ENCODE results near the gene CHST8.

Gene CHST8

DNA sequence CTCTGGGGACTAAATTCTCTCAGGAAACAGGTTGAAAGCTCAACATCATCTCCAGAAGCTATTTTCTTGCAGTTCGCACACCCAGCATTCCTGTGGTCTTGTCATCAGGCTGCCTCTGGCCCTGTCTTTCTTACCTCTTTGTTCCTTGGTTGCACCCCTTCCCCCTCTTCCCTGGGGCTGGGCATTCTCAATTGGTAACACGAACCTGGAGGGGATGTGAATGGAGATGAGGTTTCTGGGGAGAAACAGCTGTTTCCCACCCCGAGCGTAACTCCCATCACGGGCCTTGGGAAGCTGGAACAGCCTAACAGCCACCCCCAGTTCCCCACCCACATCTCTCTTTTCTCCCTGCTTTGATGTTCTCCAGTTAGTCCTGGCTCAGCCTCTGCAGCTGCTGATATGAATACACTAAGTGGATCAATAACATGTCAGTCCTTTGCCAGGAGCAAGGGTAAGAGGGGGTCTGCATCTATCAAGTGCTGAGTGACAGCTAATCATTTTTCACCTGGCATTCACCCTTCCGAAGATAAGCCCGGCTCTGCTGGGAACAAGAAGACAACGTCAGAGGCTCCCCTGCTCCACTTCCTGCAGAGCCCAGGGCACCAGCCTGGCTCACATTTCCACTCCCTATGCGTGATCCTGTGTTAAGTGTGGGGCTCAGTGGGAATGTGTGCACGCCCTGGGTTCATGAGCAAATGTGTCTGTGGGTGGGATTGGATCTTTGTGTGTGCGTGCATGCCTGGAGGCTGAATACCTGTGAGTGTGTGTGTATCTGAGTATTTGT is 100.9 kb downstream of the CHST8 start:
- TF ChIP-seq FOXM1 (IDR thresholded peaks at IDR 0.05; ENCODE audit: borderline replicate concordance, low read depth) (no peak), CREB1 (IDR thresholded peaks at IDR 0.05; ENCODE audit: low read depth) (no peak), ZBTB7A (IDR thresholded peaks at IDR 0.05; ENCODE audit: low read depth) (no peak), YY1 (IDR thresholded peaks at IDR 0.05; ENCODE audit: low read depth) (no peak), EGR1 (IDR thresholded peaks at IDR 0.05) (no peak), TAF1 (IDR thresholded peaks at IDR 0.05; ENCODE audit: low read depth) (no peak), TCF12 (IDR thresholded peaks at IDR 0.05; ENCODE audit: low read depth) (no peak), NFIC (IDR thresholded peaks at IDR 0.05) (no peak), TEAD4 (IDR thresholded peaks at IDR 0.05) (no peak)
- TF ChIP-seq, protein P1, sequence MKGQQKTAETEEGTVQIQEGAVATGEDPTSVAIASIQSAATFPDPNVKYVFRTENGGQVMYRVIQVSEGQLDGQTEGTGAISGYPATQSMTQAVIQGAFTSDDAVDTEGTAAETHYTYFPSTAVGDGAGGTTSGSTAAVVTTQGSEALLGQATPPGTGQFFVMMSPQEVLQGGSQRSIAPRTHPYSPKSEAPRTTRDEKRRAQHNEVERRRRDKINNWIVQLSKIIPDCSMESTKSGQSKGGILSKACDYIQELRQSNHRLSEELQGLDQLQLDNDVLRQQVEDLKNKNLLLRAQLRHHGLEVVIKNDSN (IDR thresholded peaks at IDR 0.05) = no peak

DNA sequence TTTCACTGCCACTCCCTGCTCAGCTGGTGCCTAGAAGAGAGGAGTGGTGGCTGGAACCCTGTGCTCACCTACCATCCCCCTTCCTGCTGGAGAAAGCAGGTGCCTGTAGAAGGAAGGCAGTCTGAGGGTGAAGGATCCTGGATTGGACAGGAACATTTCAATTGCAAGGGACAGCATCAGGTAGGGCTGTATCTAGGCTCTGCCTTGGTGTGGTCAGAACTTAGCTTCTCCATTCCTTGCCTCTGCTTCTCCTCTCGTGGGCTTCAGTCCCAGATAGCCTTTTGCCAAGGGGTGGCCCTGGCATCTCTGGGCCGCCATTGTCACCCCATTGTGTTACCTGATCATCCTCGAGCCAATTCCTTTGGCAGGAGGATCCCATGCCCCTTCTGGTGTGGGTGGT is 101.8 kb downstream of the CHST8 start:
- TF ChIP-seq CREB1 (IDR thresholded peaks at IDR 0.05; ENCODE audit: low read depth) (no peak), EP300 (IDR thresholded peaks at IDR 0.05; ENCODE audit: borderline replicate concordance) (no peak), ZBTB7A (IDR thresholded peaks at IDR 0.05; ENCODE audit: low read depth) (no peak), YY1 (IDR thresholded peaks at IDR 0.05; ENCODE audit: low read depth) (no peak), EGR1 (IDR thresholded peaks at IDR 0.05) (no peak), FOXM1 (IDR thresholded peaks at IDR 0.05; ENCODE audit: borderline replicate concordance, low read depth) (no peak), TCF12 (IDR thresholded peaks at IDR 0.05; ENCODE audit: low read depth) (no peak), TEAD4 (IDR thresholded peaks at IDR 0.05) (no peak), TAF1 (IDR thresholded peaks at IDR 0.05; ENCODE audit: low read depth) (no peak), MAX (IDR thresholded peaks at IDR 0.05) (no peak), NFIC (IDR thresholded peaks at IDR 0.05) (no peak), CEBPB (IDR thresholded peaks at IDR 0.05) (no peak)
- TF ChIP-seq, protein P2, sequence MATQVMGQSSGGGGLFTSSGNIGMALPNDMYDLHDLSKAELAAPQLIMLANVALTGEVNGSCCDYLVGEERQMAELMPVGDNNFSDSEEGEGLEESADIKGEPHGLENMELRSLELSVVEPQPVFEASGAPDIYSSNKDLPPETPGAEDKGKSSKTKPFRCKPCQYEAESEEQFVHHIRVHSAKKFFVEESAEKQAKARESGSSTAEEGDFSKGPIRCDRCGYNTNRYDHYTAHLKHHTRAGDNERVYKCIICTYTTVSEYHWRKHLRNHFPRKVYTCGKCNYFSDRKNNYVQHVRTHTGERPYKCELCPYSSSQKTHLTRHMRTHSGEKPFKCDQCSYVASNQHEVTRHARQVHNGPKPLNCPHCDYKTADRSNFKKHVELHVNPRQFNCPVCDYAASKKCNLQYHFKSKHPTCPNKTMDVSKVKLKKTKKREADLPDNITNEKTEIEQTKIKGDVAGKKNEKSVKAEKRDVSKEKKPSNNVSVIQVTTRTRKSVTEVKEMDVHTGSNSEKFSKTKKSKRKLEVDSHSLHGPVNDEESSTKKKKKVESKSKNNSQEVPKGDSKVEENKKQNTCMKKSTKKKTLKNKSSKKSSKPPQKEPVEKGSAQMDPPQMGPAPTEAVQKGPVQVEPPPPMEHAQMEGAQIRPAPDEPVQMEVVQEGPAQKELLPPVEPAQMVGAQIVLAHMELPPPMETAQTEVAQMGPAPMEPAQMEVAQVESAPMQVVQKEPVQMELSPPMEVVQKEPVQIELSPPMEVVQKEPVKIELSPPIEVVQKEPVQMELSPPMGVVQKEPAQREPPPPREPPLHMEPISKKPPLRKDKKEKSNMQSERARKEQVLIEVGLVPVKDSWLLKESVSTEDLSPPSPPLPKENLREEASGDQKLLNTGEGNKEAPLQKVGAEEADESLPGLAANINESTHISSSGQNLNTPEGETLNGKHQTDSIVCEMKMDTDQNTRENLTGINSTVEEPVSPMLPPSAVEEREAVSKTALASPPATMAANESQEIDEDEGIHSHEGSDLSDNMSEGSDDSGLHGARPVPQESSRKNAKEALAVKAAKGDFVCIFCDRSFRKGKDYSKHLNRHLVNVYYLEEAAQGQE (IDR thresholded peaks at IDR 0.05; ENCODE audit: low read depth) = no peak
- TF ChIP-seq, protein P1 (IDR thresholded peaks at IDR 0.05) = no peak

GRCh38 chr19:33724021-33724720 is 102.4 kb downstream of the CHST8 start:
- no peak for TF ChIP-seq RAD21 (IDR thresholded peaks at IDR 0.05; ENCODE audit: low read depth)
- TF ChIP-seq CREB1 (IDR thresholded peaks at IDR 0.05; ENCODE audit: low read depth) = no peak

GRCh38 chr19:33724721-33725060 is 102.9 kb downstream of the CHST8 start:
- TF ChIP-seq TAF1 (IDR thresholded peaks at IDR 0.05; ENCODE audit: low read depth) = no peak
- no peak for TF ChIP-seq EP300 (IDR thresholded peaks at IDR 0.05; ENCODE audit: borderline replicate concordance)
- no peak for TF ChIP-seq CEBPB (IDR thresholded peaks at IDR 0.05)
- TF ChIP-seq FOXM1 (IDR thresholded peaks at IDR 0.05; ENCODE audit: borderline replicate concordance, low read depth) = no peak
- TF ChIP-seq TEAD4 (IDR thresholded peaks at IDR 0.05) = no peak
- TF ChIP-seq YY1 (IDR thresholded peaks at IDR 0.05; ENCODE audit: low read depth) = no peak
- no peak for TF ChIP-seq ZBTB7A (IDR thresholded peaks at IDR 0.05; ENCODE audit: low read depth)
- no peak for TF ChIP-seq TCF12 (IDR thresholded peaks at IDR 0.05; ENCODE audit: low read depth)
- no peak for TF ChIP-seq CREB1 (IDR thresholded peaks at IDR 0.05; ENCODE audit: low read depth)
- TF ChIP-seq NFIC (IDR thresholded peaks at IDR 0.05) = no peak
- TF ChIP-seq, protein P1 (IDR thresholded peaks at IDR 0.05) = no peak
- TF ChIP-seq, protein P2 (IDR thresholded peaks at IDR 0.05; ENCODE audit: low read depth) = no peak
- no peak for TF ChIP-seq EGR1 (IDR thresholded peaks at IDR 0.05)
- no peak for TF ChIP-seq RAD21 (IDR thresholded peaks at IDR 0.05; ENCODE audit: low read depth)
- TF ChIP-seq MAX (IDR thresholded peaks at IDR 0.05) = no peak

DNA sequence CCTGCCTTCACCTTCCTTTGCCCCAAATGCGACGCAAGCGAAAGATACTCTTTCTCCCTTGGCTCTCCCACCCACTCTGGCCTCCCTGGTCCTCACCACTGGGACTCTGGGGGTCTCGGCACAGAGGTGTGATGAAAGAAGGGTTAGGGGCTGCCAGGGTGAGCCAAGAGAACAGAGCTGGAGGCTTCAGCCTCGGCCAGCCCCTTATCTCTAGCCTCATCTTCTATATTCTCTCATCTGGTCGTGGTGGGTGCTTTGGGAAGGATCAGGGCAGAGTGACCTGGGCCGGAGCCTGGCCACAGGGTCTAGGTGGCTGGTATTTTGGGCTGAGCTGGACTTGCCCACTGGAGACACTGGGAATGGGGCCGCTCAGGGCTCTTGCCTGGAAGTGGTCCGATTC is 103.8 kb downstream of the CHST8 start:
- TF ChIP-seq EGR1 (IDR thresholded peaks at IDR 0.05) = no peak
- no peak for TF ChIP-seq RAD21 (IDR thresholded peaks at IDR 0.05; ENCODE audit: low read depth)
- no peak for TF ChIP-seq NFIC (IDR thresholded peaks at IDR 0.05)
- no peak for TF ChIP-seq CEBPB (IDR thresholded peaks at IDR 0.05)
- TF ChIP-seq EP300 (IDR thresholded peaks at IDR 0.05; ENCODE audit: borderline replicate concordance) = no peak
- no peak for TF ChIP-seq TEAD4 (IDR thresholded peaks at IDR 0.05)
- TF ChIP-seq YY1 (IDR thresholded peaks at IDR 0.05; ENCODE audit: low read depth) = no peak
- TF ChIP-seq, protein P1 (IDR thresholded peaks at IDR 0.05) = no peak
